A549 (cell line): ENCODE data around the gene HBZ. TPM values are rescaled to one million over a fixed set of nuclear protein-coding genes. Genes with fewer than 3 reads are reported as not detected.

Experiments
- ATAC-seq, 2 experiments: fragments of 200-7000 bp in 1 of 2; fragments of >200 bp in 1 of 2; cut with Nextera tagmentation in 1 of 2; cut with Tn5 transposase in 1 of 2; 3 replicates each; pipeline versions ENCODE4 v1.8.0 to v1.9.1; 2018 to 2020; ENCODE audit warnings: mild to moderate bottlenecking in 1 of 2, moderate library complexity in 1 of 2
- CTCF ChIA-PET: fragments of 300-600 bp; sonication (Branson Sonifier 250); formaldehyde crosslinking; extraction: SDS; loops from one replicate; lab custom pipeline; 2021; ENCODE audit warnings: antibody characterized with exemption, inconsistent platforms; lab: Yijun Ruan, JAX
- POLR2A ChIA-PET: fragments of 350-600 bp; formaldehyde crosslinking; extraction: SDS; loops from one replicate; lab custom pipeline; 2021; ENCODE audit warnings: antibody characterized with exemption, inconsistent platforms; lab: Yijun Ruan, JAX
- DNase-seq, 2 experiments: peaks; one replicate each; pipeline versions ENCODE4 v3.0.0 to v3.0.0-alpha.2; 2011 to 2016; ENCODE audit warnings: low read depth in 1 of 2, low spot score in 1 of 2
- FAIRE-seq: peaks from 2 replicates; lab custom pipeline; 2011; peaks lifted over from hg19 to GRCh38; lab: Jason Lieb, UNC
- H3K27ac ChIP-seq, 2 experiments: fragments of >200 bp; sonication (Bioruptor Twin); formaldehyde crosslinking; 3 replicates each; pipeline ENCODE4 v1.5.1; 2016 to 2017
- H3K4me1 ChIP-seq: fragments of >200 bp; sonication (Bioruptor Twin); formaldehyde crosslinking; 3 replicates; pipeline ENCODE4 v1.6.1; 2016
- H3K4me2 ChIP-seq: fragments of >200 bp; sonication (Bioruptor Twin); formaldehyde crosslinking; 3 replicates; pipeline ENCODE4 v1.6.1; 2016
- H3K4me3 ChIP-seq: fragments of >200 bp; sonication (Bioruptor Twin); formaldehyde crosslinking; 3 replicates; pipeline ENCODE4 v1.5.1; 2016
- H3K9me3 ChIP-seq: fragments of >200 bp; sonication (Bioruptor Twin); formaldehyde crosslinking; 3 replicates; pipeline ENCODE4 v1.6.1; 2016
- CHD2 ChIP-seq: fragments of 150-350 bp; IDR thresholded peaks from 2 replicates; pipeline ENCODE4 v1.6.1; 2014; ENCODE audit warnings: low read length; ENCODE audit not compliant: partially characterized antibody
- CTCF ChIP-seq: fragments of >200 bp; sonication (Bioruptor Twin); formaldehyde crosslinking; IDR thresholded peaks from 3 replicates; pipeline ENCODE4 v1.5.1; 2016
- EHF ChIP-seq: fragments of 250-450 bp; sonication (Bioruptor Pico); IDR thresholded peaks from 2 replicates; pipeline ENCODE4 v1.5.0; 2020; ENCODE audit warnings: mild to moderate bottlenecking
- EP300 ChIP-seq, 2 experiments: fragments of >200 bp; sonication (Bioruptor Twin); formaldehyde crosslinking; IDR thresholded peaks; 2 replicates in 1 of 2; 3 replicates in 1 of 2; pipeline ENCODE4 v1.6.1; 2016 to 2017
- ESRRA ChIP-seq: fragments of 150-350 bp; IDR thresholded peaks from 2 replicates; pipeline ENCODE4 v1.6.1; 2014; ENCODE audit warnings: mild to moderate bottlenecking, low read length, borderline replicate concordance
- HDAC2 ChIP-seq: fragments of 200-600 bp; sonication (generic); IDR thresholded peaks from 2 replicates; pipeline ENCODE4 v1.6.1; 2016
- HEYL ChIP-seq: fragments of 250-450 bp; sonication (Bioruptor Pico); IDR thresholded peaks from 2 replicates; pipeline ENCODE4 v1.8.0; 2021; ENCODE audit warnings: mild to moderate bottlenecking, moderate library complexity
- HOXA7 ChIP-seq: fragments of 250-450 bp; sonication (Bioruptor Pico); IDR thresholded peaks from 2 replicates; pipeline ENCODE4 v1.5.0; 2020; ENCODE audit warnings: mild to moderate bottlenecking, moderate library complexity
- HOXB13 ChIP-seq: fragments of 250-450 bp; sonication (Bioruptor Pico); IDR thresholded peaks from 2 replicates; pipeline ENCODE4 v1.5.0; 2020; ENCODE audit warnings: low read depth, mild to moderate bottlenecking, moderate library complexity
- MAX ChIP-seq: IDR thresholded peaks from 2 replicates; pipeline ENCODE4 v1.6.1; 2012
- NFE2L2 ChIP-seq: fragments of 150-350 bp; conservative IDR thresholded peaks from 2 replicates; pipeline ENCODE4 v1.6.1; 2014; ENCODE audit warnings: low read length
- NPAS2 ChIP-seq: fragments of 250-450 bp; sonication (Bioruptor Pico); IDR thresholded peaks from 2 replicates; pipeline ENCODE4 v1.8.0; 2022; ENCODE audit warnings: mild to moderate bottlenecking, moderate library complexity, borderline replicate concordance
- REST ChIP-seq: fragments of 200-600 bp; sonication (generic); IDR thresholded peaks from 2 replicates; pipeline ENCODE4 v1.6.1; 2016; ENCODE audit warnings: antibody characterized with exemption, mild to moderate bottlenecking, moderate library complexity
- RNF2 ChIP-seq: fragments of 200-600 bp; sonication (generic); IDR thresholded peaks from 2 replicates; pipeline ENCODE4 v1.6.1; 2016; ENCODE audit warnings: low read depth, mild to moderate bottlenecking, antibody characterized with exemption, moderate library complexity, borderline replicate concordance
- SMC3 ChIP-seq: fragments of >200 bp; sonication (Bioruptor Twin); formaldehyde crosslinking; IDR thresholded peaks from 3 replicates; pipeline ENCODE4 v1.6.1; 2018; ENCODE audit warnings: inconsistent platforms
- SREBF2 ChIP-seq: fragments of 450-650 bp; IDR thresholded peaks from 2 replicates; pipeline ENCODE4 v1.6.1; 2014; ENCODE audit warnings: mild to moderate bottlenecking, moderate library complexity
- TFCP2L1 ChIP-seq: fragments of 250-450 bp; sonication (Bioruptor Pico); IDR thresholded peaks from 2 replicates; pipeline ENCODE4 v1.5.0; 2021; ENCODE audit warnings: mild to moderate bottlenecking
- TP53 ChIP-seq: fragments of 250-450 bp; sonication (Bioruptor Pico); IDR thresholded peaks from 2 replicates; pipeline ENCODE4 v1.5.0; 2021; ENCODE audit warnings: mild to moderate bottlenecking, moderate library complexity
- ZNF302 ChIP-seq: fragments of 250-450 bp; sonication (Bioruptor Pico); IDR thresholded peaks from 2 replicates; pipeline ENCODE4 v1.9.0; 2021; ENCODE audit warnings: inconsistent platforms, mild to moderate bottlenecking, moderate library complexity
- ZSCAN20 ChIP-seq: fragments of 250-450 bp; sonication (Bioruptor Pico); IDR thresholded peaks from 2 replicates; pipeline ENCODE4 v1.8.0; 2022; ENCODE audit warnings: mild to moderate bottlenecking, moderate library complexity
- WGBS: methylation state at CpG from one replicate; pipeline ENCODE4 v1.1.6; 2017; ENCODE audit errors: missing lambda C conversion rate; 5-methylcytosine and 5-hydroxymethylcytosine counted together
- polyA plus RNA-seq, 4 experiments: library from polyadenylated mRNA; depleted of rRNA in 3 of 4; stranded (reverse); fragments of >200 nt; fragmentation: RNase III in 1 of 4; extraction: RNeasy Plus Mini Kit Qiagen cat#74134 plus additional on column Dnase treatment in 1 of 4; gene quantifications; 2 replicates in 3 of 4; 3 replicates in 1 of 4; pipeline ENCODE4 v1.2.3, GENCODE V29; 2011 to 2017

HBZ gene
- polyA plus RNA-seq, 2 of the 4 experiments (the other 2 are of a cell fraction) = not detected

GRCh38 chr16:189604-190186, 37.3 kb downstream of the HBZ start:
- Histone ChIP-seq H3K9me3 (no peaks in the 10 kb centered on the region), H3K4me1 (no peaks in the 10 kb centered on the region), H3K4me2 (no peak overlapping the region), H3K4me3 (no peak overlapping the region), H3K27ac (no peak overlapping the region)
- peak in 1 of 2 experiments; percentile 25; a peak in 3 of 6 replicates for ATAC-seq
- ChIA-PET CTCF (interaction anchor here (0.7 to 5.9 kb wide), 6 partner anchors 8 to 172 kb away, joined by 3 to 54 read pairs (median 8); partner anchors contain the start of gene HBQ1), POLR2A (no interaction called here)
- 95% methylated on average over 34 of the region's 34 CpGs for WGBS
- FAIRE-seq = no peak
- no peak for DNase-seq
- TF ChIP-seq HOXA7 (no peak), EP300 (IDR thresholded peaks at IDR 0.05) (no peak), HEYL (CRISPR knock-in tag) (no peak)
- TF ChIP-seq, all 56 proteins: peak for 0

- Histone ChIP-seq H3K4me1 (no peaks in the 10 kb centered on the region), H3K27ac (no peak overlapping the region), H3K9me3 (no peaks in the 10 kb centered on the region), H3K4me3 (no peak overlapping the region)
- FAIRE-seq (no peak), DNase-seq (no peak)
- CTCF ChIA-PET = interaction anchor here (0.8 to 5.9 kb wide), 4 partner anchors 9 to 170 kb away, joined by 3 to 54 read pairs (median 9); partner anchors contain the start of gene HBQ1
- WGBS = 94% methylated on average over 4 of the region's 4 CpGs
- TF ChIP-seq SMC3 (no peak), ESRRA (no peak), HDAC2 (no peak), NPAS2 (CRISPR knock-in tag) (no peak), TFCP2L1 (CRISPR knock-in tag) (no peak), CHD2 (no peak), HOXA7 (no peak), REST (no peak), CTCF (no peak), MAX (no peak), HEYL (CRISPR knock-in tag) (no peak), ZNF302 (no peak), SREBF2 (no peak), HOXB13 (CRISPR knock-in tag) (no peak), TP53 (no peak), NFE2L2 (no peak), EHF (CRISPR knock-in tag) (no peak), RNF2 (no peak), ZSCAN20 (CRISPR knock-in tag) (no peak)
- TF ChIP-seq, all 56 proteins: peak for 0
- no peak for ATAC-seq
- POLR2A ChIA-PET = interaction anchor here (0.6 to 0.7 kb wide), 2 partner anchors 10 to 82 kb away, joined by 3 read pairs; no protein-coding TSS in a partner anchor
- no peak overlapping the region for H3K4me2 ChIP-seq
Observed at GRCh38 chr16:191831-192230, 39.4 kb downstream of the HBZ start.
